Astrocyte (in vitro differentiated cells and primary cell): ENCODE measurements around the gene ENG. TPM values are rescaled to one million over a fixed set of nuclear protein-coding genes. Genes with fewer than 3 reads are reported as not detected.

Source experiments
- DNase-seq: peaks from one replicate; pipeline ENCODE4 v3.0.0-alpha.2; 2010; ENCODE audit warnings: low read depth
- FAIRE-seq: peaks from 2 replicates; lab custom pipeline; 2011; peaks lifted over from hg19 to GRCh38; lab: Jason Lieb, UNC
- H2AFZ ChIP-seq: 2 replicates; pipeline ENCODE4 v1.6.0; 2012; ENCODE audit warnings: low read depth, low read length, inconsistent platforms
- H3K27ac ChIP-seq: 2 replicates; pipeline ENCODE4 v1.5.1; 2011; ENCODE audit warnings: low read depth, low read length, inconsistent platforms
- H3K27me3 ChIP-seq: 2 replicates; pipeline ENCODE4 v1.6.0; 2011; ENCODE audit warnings: low read length, inconsistent platforms; ENCODE audit not compliant: insufficient read depth
- H3K36me3 ChIP-seq: 2 replicates; pipeline ENCODE4 v1.5.1; 2011; ENCODE audit warnings: low read length, inconsistent platforms; ENCODE audit not compliant: insufficient read depth
- H3K4me1 ChIP-seq: 2 replicates; pipeline ENCODE4 v1.5.1; 2011; ENCODE audit warnings: low read length, inconsistent platforms; ENCODE audit not compliant: insufficient read depth
- H3K4me2 ChIP-seq: 2 replicates; pipeline ENCODE4 v1.6.0; 2012; ENCODE audit warnings: low read length, inconsistent platforms
- H3K4me3 ChIP-seq: 2 replicates; pipeline ENCODE4 v1.5.1; 2011; ENCODE audit warnings: low read depth, mild to moderate bottlenecking, low read length, inconsistent platforms; ENCODE audit not compliant: insufficient read depth
- H3K79me2 ChIP-seq: 2 replicates; pipeline ENCODE4 v1.6.0; 2012; ENCODE audit warnings: mild to moderate bottlenecking, low read length, inconsistent platforms; ENCODE audit not compliant: insufficient read depth
- H3K9ac ChIP-seq: 2 replicates; pipeline ENCODE4 v1.6.0; 2012; ENCODE audit warnings: mild to moderate bottlenecking, low read length, inconsistent platforms
- H3K9me3 ChIP-seq: 2 replicates; pipeline ENCODE4 v1.5.1; 2012; ENCODE audit warnings: low read depth, mild to moderate bottlenecking, low read length, inconsistent platforms; ENCODE audit not compliant: insufficient read depth
- H4K20me1 ChIP-seq: 2 replicates; pipeline ENCODE4 v1.6.0; 2012; ENCODE audit warnings: low read length, inconsistent platforms; ENCODE audit not compliant: insufficient read depth
- H3K27ac Mint-ChIP-seq: one replicate; pipeline ENCODE4 v1.8.0; 2021; ENCODE audit warnings: mild to moderate bottlenecking, mixed read lengths; ENCODE audit not compliant: unreplicated experiment
- H3K27me3 Mint-ChIP-seq: one replicate; pipeline ENCODE4 v1.8.0; 2021; ENCODE audit warnings: low read depth, mixed read lengths; ENCODE audit not compliant: unreplicated experiment
- H3K36me3 Mint-ChIP-seq: one replicate; pipeline ENCODE4 v1.8.0; 2021; ENCODE audit warnings: low read depth, mixed read lengths; ENCODE audit not compliant: unreplicated experiment
- H3K4me1 Mint-ChIP-seq: one replicate; pipeline ENCODE4 v1.8.0; 2021; ENCODE audit warnings: low read depth, mixed read lengths; ENCODE audit not compliant: unreplicated experiment
- H3K4me3 Mint-ChIP-seq: one replicate; pipeline ENCODE4 v1.8.0; 2021; ENCODE audit warnings: mild to moderate bottlenecking, moderate library complexity, mixed read lengths; ENCODE audit not compliant: unreplicated experiment
- H3K9me3 Mint-ChIP-seq: one replicate; pipeline ENCODE4 v1.8.0; 2021; ENCODE audit warnings: mild to moderate bottlenecking, mixed read lengths; ENCODE audit not compliant: unreplicated experiment
- EZH2 ChIP-seq: IDR thresholded peaks from 2 replicates; pipeline ENCODE4 v1.6.1; 2012; ENCODE audit warnings: mild to moderate bottlenecking, low read length, inconsistent platforms; ENCODE audit not compliant: insufficient read depth
- total RNA-seq: library from RNA; stranded (reverse); gene quantifications from 2 replicates; pipeline ENCODE4 v1.2.1, GENCODE V29; 2021
- TF ChIP-seq, protein P1 (sequence below): IDR thresholded peaks from 2 replicates; pipeline ENCODE4 v1.5.1; 2011; ENCODE audit warnings: low read depth, mild to moderate bottlenecking, inconsistent platforms, low read length, moderate library complexity; ENCODE audit not compliant: insufficient read depth

The ENG gene
- total RNA-seq, 1 donor from 2014 or later = 1.2 TPM

DNA sequence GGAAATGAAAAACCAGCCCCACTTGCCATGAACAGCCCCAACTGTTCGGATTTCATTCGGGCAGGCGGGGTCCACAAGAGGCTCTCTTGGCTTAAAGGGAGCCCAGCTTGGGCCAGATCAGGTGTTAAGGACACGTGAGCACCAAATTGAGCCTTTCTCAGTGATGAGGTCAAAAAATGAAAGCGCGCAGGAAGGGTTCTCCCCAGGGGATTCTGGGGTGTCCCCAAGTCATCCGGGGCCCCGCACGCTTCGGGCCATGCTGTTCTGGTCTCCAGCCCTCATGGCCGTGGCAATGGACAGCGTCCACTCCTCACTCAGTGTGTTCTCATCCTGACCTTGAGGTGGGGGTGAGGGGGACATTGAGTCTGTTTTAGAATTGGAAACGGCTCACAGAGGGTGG lies 12.1 kb upstream of the ENG start:
- H3K27me3 Mint-ChIP-seq = no peaks in the 10 kb centered on the region
- H3K4me3 Mint-ChIP-seq = no peak overlapping the region

DNA sequence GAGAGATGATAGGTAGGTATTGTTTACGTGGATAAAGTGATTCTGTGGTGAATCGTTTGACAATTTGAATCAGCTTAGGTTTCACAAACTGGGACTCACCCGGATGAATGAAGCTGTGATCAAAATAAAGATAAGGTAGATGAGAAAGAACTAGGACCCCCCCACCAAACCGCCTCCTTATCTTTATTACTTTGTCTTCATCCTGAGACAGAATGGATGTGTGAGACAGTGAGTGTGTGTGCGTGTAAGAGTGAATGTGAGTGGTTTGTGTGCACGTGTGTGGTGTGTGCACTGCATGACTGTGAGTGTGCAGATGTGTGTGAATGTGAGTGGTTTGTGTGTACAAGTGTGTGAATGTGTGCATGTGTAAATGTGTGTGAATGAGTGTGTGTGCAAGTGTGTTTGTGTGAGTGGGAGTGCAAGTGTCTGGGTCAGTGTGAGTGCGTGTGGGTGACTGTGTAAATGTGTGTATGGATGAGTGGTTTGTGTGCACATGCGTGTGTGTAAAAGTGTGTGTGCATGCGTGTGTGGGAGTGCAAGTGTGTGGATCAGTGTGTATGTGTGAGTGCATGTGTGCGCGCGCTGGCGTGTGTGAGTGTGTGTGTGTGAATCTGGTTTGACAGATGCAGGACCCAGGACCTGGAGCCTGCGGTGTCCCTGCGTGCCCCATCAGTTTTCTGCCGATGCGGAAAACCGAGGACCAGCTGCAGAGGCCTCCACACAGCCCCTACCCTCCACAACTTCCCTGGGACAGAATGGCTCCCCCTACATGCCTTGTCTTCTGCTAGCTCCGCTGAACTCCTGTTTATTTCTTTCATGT lies 11.4 kb upstream of the ENG start:
- no peak for FAIRE-seq
- H3K27ac ChIP-seq = no peak overlapping the region
- no peaks in the 10 kb centered on the region for H3K4me1 ChIP-seq
- H3K9me3 ChIP-seq = no peaks in the 10 kb centered on the region
- H3K27me3 Mint-ChIP-seq = peaks cover 2% of the 10 kb centered on the region
- TF ChIP-seq EZH2 = no peak
- TF ChIP-seq, protein P1, sequence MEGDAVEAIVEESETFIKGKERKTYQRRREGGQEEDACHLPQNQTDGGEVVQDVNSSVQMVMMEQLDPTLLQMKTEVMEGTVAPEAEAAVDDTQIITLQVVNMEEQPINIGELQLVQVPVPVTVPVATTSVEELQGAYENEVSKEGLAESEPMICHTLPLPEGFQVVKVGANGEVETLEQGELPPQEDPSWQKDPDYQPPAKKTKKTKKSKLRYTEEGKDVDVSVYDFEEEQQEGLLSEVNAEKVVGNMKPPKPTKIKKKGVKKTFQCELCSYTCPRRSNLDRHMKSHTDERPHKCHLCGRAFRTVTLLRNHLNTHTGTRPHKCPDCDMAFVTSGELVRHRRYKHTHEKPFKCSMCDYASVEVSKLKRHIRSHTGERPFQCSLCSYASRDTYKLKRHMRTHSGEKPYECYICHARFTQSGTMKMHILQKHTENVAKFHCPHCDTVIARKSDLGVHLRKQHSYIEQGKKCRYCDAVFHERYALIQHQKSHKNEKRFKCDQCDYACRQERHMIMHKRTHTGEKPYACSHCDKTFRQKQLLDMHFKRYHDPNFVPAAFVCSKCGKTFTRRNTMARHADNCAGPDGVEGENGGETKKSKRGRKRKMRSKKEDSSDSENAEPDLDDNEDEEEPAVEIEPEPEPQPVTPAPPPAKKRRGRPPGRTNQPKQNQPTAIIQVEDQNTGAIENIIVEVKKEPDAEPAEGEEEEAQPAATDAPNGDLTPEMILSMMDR = no peak
- no peak overlapping the region for H3K4me3 ChIP-seq
- no peak overlapping the region for H3K27ac Mint-ChIP-seq
- H3K4me3 Mint-ChIP-seq = no peak overlapping the region
- peaks cover 5% of the 10 kb centered on the region for H3K36me3 Mint-ChIP-seq
- H3K4me2 ChIP-seq = no peak overlapping the region
- no peaks in the 10 kb centered on the region for H3K27me3 ChIP-seq
- no peaks in the 10 kb centered on the region for H3K4me1 Mint-ChIP-seq
- peaks cover 9% of the 10 kb centered on the region for H4K20me1 ChIP-seq
- DNase-seq = no peak
- no peaks in the 10 kb centered on the region for H3K36me3 ChIP-seq
- no peaks in the 10 kb centered on the region for H3K79me2 ChIP-seq
- H3K9me3 Mint-ChIP-seq = peaks cover 2% of the 10 kb centered on the region
- H3K9ac ChIP-seq = no peak overlapping the region
- no peak overlapping the region for H2AFZ ChIP-seq

More for the DNA sequence above, 12.1 kb upstream of the ENG start:
- Histone ChIP-seq H3K79me2 (no peaks in the 10 kb centered on the region), H3K4me1 (no peaks in the 10 kb centered on the region), H3K27ac (no peak overlapping the region), H3K9ac (no peak overlapping the region), H3K27me3 (no peaks in the 10 kb centered on the region), H4K20me1 (peaks cover 9% of the 10 kb centered on the region), H3K4me3 (no peak overlapping the region), H3K36me3 (no peaks in the 10 kb centered on the region), H3K4me2 (no peak overlapping the region), H3K9me3 (no peaks in the 10 kb centered on the region), H2AFZ (no peak overlapping the region)
- TF ChIP-seq EZH2 = no peak
- TF ChIP-seq, protein P1 = no peak
- Mint-ChIP-seq H3K4me1 (peaks cover 2% of the 10 kb centered on the region), H3K27ac (no peak overlapping the region), H3K36me3 (peaks cover 7% of the 10 kb centered on the region), H3K9me3 (no peaks in the 10 kb centered on the region)
- no peak for DNase-seq
- FAIRE-seq = no peak

DNA sequence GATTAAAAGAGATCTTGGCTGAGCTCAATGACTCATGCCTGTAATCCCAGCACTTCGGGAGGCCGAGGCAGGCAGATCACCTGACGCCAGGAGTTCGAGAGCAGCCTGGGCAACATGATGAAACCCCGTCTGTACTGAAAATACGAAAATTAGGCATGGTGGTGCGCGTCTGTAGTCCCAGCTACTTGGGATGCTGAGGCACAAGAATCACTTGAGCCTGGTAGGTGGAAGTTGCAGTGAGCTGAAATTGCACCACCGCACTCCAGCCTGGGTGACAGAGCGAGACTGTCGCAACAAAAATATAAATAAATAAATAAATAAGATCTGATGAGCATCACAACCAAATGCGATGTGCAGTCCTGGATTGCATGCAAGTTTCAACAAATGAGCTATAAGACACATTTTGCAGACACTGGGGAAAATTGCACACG lies 8.7 kb upstream of the ENG start:
- no peak overlapping the region for H3K27ac ChIP-seq
- no peak overlapping the region for H3K4me3 ChIP-seq
- Mint-ChIP-seq H3K27me3 (peaks cover 17% of the 10 kb centered on the region), H3K4me3 (no peak overlapping the region), H3K9me3 (peaks cover 5% of the 10 kb centered on the region), H3K36me3 (peaks cover 3% of the 10 kb centered on the region), H3K4me1 (no peaks in the 10 kb centered on the region), H3K27ac (no peak overlapping the region)
- H3K36me3 ChIP-seq = no peaks in the 10 kb centered on the region
- no peaks in the 10 kb centered on the region for H3K4me1 ChIP-seq
- no peaks in the 10 kb centered on the region for H3K27me3 ChIP-seq
- H3K79me2 ChIP-seq = no peaks in the 10 kb centered on the region
- TF ChIP-seq, protein P1 = no peak
- TF ChIP-seq EZH2 = no peak
- no peak overlapping the region for H2AFZ ChIP-seq
- H3K9ac ChIP-seq = no peak overlapping the region
- FAIRE-seq = no peak
- H4K20me1 ChIP-seq = no peaks in the 10 kb centered on the region
- no peak for DNase-seq
- H3K4me2 ChIP-seq = no peak overlapping the region
- no peaks in the 10 kb centered on the region for H3K9me3 ChIP-seq
